C4-2B (cell line): Measurements from ENCODE around the gene EIF4E2.
A peak's percentile ranks its signal among the peaks of the same experiment; 100 is the strongest.

Experiments used
- H3K27ac ChIP-seq: fragments of 450-650 bp; 2 replicates; pipeline ENCODE4 v1.5.1; 2017
- ZFX ChIP-seq: fragments of 450-650 bp; IDR thresholded peaks from 2 replicates; pipeline ENCODE4 v1.6.1; 2017
- TF ChIP-seq, protein P1 (sequence below): fragments of 450-650 bp; conservative IDR thresholded peaks from 2 replicates; pipeline ENCODE4 v1.5.1; 2017; ENCODE audit warnings: mild to moderate bottlenecking

EIF4E2 gene

DNA sequence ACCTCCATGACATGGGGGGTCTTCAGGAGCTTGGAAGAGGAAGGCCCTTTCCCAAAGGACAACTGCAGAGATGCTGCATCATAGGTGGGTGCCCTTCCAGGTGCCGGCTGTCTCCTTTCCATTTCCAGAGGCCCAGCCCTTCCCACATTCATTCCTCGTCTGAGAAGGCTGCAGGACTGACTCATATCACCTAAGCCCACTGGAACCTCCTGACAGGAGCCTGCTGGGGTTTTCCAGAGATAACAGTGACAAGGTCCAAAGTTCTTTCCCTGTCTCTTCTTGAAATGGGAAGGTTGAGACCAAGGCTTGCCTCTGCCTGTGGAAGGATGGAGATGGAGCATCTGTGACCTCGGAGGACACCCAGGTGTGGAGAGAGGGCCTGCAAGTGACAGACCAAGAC lies 33.9 kb upstream of the EIF4E2 start:
- TF ChIP-seq, protein P1, sequence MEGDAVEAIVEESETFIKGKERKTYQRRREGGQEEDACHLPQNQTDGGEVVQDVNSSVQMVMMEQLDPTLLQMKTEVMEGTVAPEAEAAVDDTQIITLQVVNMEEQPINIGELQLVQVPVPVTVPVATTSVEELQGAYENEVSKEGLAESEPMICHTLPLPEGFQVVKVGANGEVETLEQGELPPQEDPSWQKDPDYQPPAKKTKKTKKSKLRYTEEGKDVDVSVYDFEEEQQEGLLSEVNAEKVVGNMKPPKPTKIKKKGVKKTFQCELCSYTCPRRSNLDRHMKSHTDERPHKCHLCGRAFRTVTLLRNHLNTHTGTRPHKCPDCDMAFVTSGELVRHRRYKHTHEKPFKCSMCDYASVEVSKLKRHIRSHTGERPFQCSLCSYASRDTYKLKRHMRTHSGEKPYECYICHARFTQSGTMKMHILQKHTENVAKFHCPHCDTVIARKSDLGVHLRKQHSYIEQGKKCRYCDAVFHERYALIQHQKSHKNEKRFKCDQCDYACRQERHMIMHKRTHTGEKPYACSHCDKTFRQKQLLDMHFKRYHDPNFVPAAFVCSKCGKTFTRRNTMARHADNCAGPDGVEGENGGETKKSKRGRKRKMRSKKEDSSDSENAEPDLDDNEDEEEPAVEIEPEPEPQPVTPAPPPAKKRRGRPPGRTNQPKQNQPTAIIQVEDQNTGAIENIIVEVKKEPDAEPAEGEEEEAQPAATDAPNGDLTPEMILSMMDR, result no peak
- TF ChIP-seq ZFX, result no peak
- no peak overlapping the region for H3K27ac ChIP-seq

- H3K27ac ChIP-seq, result no peak overlapping the region
- TF ChIP-seq, protein P1, result no peak
- TF ChIP-seq ZFX, result no peak
Measured at GRCh38 chr2:232518844-232519243, 31.6 kb upstream of the EIF4E2 start.

DNA sequence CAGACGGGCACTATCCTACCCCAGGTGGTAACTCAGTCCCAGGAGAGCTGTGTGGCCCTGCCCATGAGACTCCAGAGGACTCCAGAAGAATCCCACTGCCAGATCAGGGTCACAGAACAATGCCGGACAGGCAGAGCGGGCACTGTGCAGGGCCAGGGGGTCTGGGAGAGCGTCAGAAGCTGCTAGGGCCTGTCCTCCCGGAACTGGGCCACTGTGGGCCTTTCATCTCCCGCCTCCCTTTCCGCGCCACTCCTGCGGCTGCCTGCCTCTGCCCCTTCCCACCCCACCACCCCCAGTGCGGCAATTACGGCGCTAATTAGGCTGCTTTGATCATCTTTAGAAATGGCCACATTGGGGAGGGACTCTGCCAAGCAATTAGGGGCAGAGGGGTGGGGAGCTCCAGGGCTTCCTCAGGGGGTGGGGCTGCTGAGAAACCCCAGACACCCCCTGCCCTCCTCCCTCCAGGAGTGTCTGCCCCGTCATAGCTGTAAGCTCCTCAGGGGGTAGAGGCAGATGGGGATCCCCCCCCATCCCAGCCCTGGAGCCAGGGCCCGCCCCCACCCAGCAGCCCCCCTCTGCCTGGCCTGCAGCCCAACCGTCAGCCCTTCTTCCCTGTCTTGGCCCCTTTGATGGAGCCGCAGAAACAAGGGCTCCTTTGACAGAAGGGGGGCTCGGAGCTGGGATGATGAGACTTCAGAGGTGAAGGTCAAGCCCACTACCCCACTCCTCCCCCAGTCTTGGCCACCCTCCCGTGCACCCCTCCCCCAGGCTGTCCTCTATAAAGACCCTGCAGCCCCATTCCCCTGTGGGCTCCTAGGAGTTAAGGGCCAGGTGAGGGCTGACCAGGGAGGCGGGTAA lies 30.7 kb upstream of the EIF4E2 start, which contains the start of gene PRSS56:
PRSS56 (plus strand) TSS at position 808 of the 858 bp plus-strand sequence. CDS start 211 bp downstream, outside the sequence.
- H3K27ac ChIP-seq, result no peak within 1 kb of the TSS
- TF ChIP-seq ZFX, result no peak
- TF ChIP-seq, protein P1, result no peak

DNA sequence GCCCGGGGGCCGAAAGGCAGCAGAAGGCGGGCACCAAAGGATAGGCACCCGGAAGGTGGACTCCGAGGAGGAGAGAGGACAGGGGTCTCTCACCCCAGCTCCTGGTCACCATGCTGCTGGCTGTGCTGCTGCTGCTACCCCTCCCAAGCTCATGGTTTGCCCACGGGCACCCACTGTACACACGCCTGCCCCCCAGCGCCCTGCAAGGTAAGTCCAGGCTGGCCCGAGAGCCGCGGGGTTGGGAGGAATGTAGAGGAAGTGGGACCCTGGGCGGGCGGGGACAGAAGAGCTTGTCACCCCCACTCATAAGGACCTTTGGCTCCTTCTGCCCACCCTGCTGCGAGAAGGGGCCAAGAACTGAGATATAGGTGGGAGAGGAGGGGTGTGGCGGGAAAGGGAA lies 30.0 kb upstream of the EIF4E2 start:
- TF ChIP-seq, protein P1, result no peak
- TF ChIP-seq ZFX, result no peak
- H3K27ac ChIP-seq, result no peak overlapping the region

DNA sequence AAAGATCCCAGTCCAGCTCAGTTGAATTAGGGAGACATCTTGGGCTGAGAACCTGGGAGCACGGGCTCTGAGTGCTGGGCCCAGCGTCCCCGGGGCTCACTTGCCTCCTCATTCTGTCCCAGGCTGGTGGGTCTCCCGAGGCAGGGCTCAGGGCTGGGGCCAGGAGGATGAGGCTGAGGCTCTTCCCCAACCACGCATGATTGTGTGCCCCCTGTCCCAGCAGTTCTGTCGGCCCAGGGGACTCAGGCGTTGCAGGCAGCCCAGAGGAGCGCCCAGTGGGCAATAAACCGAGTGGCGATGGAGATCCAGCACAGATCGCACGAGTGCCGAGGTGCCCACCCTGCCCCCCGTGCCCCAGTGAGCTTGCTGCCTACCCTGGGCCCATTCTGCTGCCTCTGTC lies 29.4 kb upstream of the EIF4E2 start:
- TF ChIP-seq, protein P1, result no peak
- TF ChIP-seq ZFX, result no peak
- no peak overlapping the region for H3K27ac ChIP-seq

DNA sequence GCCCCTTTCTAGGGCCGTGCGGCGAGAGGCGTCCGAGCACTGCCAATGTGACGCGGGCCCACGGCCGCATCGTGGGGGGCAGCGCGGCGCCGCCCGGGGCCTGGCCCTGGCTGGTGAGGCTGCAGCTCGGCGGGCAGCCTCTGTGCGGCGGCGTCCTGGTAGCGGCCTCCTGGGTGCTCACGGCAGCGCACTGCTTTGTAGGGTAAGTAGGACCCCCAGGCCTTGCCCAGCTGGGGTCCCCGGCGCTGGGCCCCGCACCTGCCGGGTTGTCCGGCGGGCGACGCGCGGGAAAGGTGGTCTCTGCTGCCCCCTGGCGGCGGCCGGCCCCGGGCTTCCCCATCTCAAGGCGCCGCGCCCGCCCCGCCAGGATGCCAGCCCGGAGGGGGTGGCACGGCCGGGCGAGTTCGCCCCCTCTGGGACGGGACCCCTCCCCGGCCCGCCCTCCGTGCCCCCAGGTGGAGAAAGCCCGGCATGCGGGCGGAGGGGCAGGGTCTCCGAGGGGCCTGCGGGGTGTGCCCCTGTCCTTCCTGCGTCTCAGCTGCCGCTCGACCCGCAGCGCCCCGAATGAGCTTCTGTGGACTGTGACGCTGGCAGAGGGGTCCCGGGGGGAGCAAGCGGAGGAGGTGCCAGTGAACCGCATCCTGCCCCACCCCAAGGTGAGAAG lies 28.4 kb upstream of the EIF4E2 start:
- TF ChIP-seq, protein P1, result peak; percentile 90
- no peak for TF ChIP-seq ZFX
- no peak overlapping the region for H3K27ac ChIP-seq
